Ectodermal cell (in vitro differentiated cells): ENCODE measurements around the gene ENTREP3.
"Not testable (repeated sequence)": the region's sequence is repeated elsewhere in the genome, so short reads cannot be mapped to it uniquely, and the experiment has no call there.

ENCODE experiments used
- H3K27ac ChIP-seq: 2 replicates; pipeline ENCODE4 v1.7.0; 2013; ENCODE audit warnings: mild to moderate bottlenecking, low read depth, low read length; ENCODE audit not compliant: insufficient read depth, poor library complexity, severe bottlenecking
- H3K27me3 ChIP-seq: 2 replicates; pipeline ENCODE4 v1.7.0; 2013; ENCODE audit warnings: mild to moderate bottlenecking, low read length; ENCODE audit not compliant: insufficient read depth, control insufficient read depth, poor library complexity, severe bottlenecking
- H3K36me3 ChIP-seq: one replicate; pipeline ENCODE4 v1.7.0; 2013; ENCODE audit warnings: low read length; ENCODE audit not compliant: control insufficient read depth, insufficient read depth
- H3K4me1 ChIP-seq: one replicate; pipeline ENCODE4 v1.7.0; 2013; ENCODE audit warnings: low read length; ENCODE audit not compliant: control insufficient read depth, insufficient read depth
- H3K4me3 ChIP-seq: 2 replicates; pipeline ENCODE4 v1.7.0; 2013; ENCODE audit warnings: low read depth, low read length, control low read depth; ENCODE audit not compliant: insufficient read depth
- H3K9me3 ChIP-seq: 2 replicates; pipeline ENCODE4 v1.7.0; 2013; ENCODE audit warnings: mild to moderate bottlenecking, low read length, moderate library complexity; ENCODE audit not compliant: control insufficient read depth
- WGBS, 2 experiments: methylation state at CpG; one replicate each; pipeline ENCODE4 v1.1.7; 2013; ENCODE audit warnings: missing lambda C conversion rate in 2 of 2; 5-methylcytosine and 5-hydroxymethylcytosine counted together

ENTREP3 gene

DNA sequence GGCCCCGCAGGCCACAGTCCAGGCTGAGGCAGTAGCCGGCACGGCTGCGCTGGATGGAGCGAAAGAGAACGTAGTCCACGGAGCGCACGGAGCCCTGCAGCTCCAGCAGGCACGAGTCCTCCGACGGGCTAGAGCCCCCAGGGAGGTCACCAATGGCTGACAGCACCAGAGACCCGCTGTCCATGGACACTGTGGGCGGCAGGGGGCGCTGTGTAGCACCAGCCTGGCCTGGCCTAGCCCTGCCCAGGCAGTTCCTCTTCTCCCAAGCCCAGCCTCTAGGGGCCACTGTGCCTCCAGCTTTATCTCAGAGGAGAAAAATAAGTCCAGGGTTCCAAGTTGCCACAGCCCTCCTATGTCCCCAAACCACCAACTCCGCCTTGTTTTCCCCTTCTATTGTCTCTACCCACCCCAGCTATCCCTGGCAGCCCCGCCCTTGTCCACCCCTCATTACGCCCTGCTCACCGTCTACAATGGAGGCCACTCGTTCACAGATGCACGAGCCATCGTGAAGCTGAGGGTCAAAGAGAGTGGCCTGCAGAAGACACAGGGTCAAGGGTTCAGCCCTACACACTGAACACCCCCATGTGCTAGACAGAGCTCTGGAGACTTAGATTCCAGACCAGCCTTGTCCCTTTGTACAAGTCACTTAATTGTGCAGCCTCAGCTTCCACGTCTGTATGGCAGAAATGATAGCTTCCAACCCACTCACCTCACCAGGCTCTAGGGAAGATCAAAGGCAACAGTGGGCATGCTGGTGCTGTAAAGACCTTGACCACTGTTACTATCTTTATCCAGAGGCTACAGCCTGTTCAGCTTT lies 4.4 kb downstream of the ENTREP3 start:
- 24 to 25% methylated on average over 23 of the region's 23 CpGs for WGBS, 2 experiments
- H3K27ac ChIP-seq = no peak overlapping the region
- H3K4me3 ChIP-seq = peak overlapping the region; percentile 32
- H3K36me3 ChIP-seq = peaks cover 14% of the 10 kb centered on the region
- peaks cover 20% of the 10 kb centered on the region for H3K4me1 ChIP-seq
- no peaks in the 10 kb centered on the region for H3K27me3 ChIP-seq
- H3K9me3 ChIP-seq = no peaks in the 10 kb centered on the region

DNA sequence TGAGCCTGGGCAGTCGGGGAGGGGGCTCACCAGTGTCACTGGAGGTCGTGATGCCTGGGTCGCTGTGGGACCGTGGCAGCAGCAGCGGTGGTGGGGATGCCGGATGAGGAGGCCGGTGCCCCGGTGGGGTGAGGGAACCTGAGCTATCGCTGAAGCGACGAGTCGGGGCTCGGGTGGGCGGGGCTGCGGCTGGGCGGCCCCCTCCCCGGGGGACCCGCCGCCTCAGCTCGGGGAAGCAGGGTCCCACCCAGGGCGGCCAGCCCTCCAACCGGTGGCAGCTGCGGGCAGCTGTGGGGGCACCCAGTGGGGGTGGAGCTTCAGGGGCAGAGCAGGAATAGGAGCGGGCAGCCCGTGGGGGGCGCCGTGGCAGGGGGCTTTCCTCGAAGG lies 5.0 kb downstream of the ENTREP3 start:
- H3K27me3 ChIP-seq = no peaks in the 10 kb centered on the region
- WGBS, 2 experiments = 58 to 59% methylated on average over 28 of the region's 28 CpGs
- peak overlapping the region; percentile 32 for H3K4me3 ChIP-seq
- no peaks in the 10 kb centered on the region for H3K9me3 ChIP-seq
- peaks cover 17% of the 10 kb centered on the region for H3K4me1 ChIP-seq
- H3K36me3 ChIP-seq = peaks cover 14% of the 10 kb centered on the region
- H3K27ac ChIP-seq = no peak overlapping the region

DNA sequence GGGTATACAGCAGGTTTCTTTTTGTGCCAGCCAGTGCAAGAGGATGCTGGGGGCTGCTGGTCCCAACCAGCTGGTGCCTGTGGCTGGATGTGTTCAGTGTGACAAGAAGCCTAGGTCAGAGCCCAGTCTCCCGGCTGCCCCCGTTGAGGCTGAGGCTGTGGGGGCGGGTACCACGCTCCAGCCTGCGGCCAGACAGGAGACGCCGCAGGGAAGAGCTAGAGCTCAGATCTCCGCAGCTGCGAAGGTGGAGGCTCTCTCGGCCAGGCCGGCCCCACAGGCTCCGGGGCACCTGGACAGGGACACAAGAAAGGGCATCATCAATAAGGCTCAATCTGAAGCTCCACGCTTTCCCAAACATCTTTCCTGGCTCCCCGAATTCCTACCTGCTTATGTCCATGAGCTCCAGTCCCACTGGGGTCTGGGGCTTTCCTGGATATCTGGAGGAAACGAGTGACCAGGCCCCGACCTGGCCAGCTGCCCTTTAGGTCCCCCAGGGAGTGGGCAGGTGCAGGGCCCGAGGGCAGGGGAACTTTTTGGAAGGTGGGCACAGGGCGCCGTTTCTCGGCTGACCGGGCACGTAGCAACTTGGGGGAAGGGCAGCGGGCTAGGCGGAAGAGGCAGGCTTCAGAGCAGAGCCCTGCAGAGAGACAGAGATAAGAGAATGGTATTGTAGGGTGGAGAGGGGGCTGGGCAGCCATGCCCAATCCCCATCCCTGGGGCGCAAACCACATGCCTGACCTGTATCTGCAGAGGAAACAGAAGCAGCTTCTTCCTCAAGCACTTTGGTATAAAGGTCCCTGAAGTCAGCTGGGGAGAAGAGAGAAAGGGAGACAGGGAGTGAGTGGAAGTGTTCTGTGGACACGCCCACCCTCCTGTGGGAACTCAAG lies 7.4 kb downstream of the ENTREP3 start:
- H3K27me3 ChIP-seq = no peaks in the 10 kb centered on the region
- H3K36me3 ChIP-seq = peaks cover 14% of the 10 kb centered on the region
- H3K27ac ChIP-seq = no peak overlapping the region
- H3K9me3 ChIP-seq = no peaks in the 10 kb centered on the region
- WGBS, 2 experiments = 95 to 96% methylated on average over 26 of the region's 26 CpGs
- no peaks in the 10 kb centered on the region for H3K4me1 ChIP-seq
- no peak overlapping the region for H3K4me3 ChIP-seq

DNA sequence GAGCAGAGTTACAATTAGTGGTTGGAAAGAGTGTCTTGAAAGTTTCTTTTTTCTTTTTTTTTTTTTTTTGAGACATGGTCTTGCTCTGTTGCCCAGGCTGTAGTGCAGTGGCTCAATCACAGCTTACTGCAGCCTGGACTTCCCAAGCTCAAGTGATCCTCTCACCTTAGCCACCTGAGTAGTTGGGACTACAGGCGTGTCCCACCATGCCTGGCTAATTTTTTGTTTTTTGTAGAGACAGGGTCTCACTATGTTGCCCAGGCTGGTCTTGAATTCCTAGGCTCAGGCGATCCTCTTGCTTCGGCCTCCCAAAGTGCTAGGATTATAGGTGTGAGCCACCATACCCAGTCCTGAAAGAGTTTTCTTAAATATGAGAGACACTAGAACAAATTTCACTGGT lies 8.5 kb downstream of the ENTREP3 start:
- not testable (repeated sequence) for H3K9me3 ChIP-seq, H3K4me1 ChIP-seq, H3K4me3 ChIP-seq, H3K27ac ChIP-seq, H3K27me3 ChIP-seq
- 90 to 98% methylated on average over 3 of the region's 3 CpGs for WGBS, 2 experiments
- peaks cover 14% of the 10 kb centered on the region for H3K36me3 ChIP-seq

DNA sequence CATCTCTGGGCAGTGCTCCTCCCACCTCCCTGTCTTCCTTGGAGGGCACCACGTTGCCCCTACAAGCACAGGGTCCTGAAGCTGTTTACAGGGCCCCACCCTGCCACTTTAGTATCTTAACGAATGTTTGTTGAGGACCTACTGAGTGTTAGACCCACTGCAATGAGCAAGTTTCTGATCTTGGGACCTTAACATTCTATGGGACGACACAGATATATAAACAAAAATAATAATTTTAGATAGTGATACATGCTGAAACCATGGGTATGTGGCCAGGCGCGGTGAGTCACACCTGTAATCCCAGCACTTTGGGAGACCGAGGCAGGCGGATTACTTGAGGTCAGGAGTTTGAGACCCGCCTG lies 10.1 kb downstream of the ENTREP3 start:
- Histone ChIP-seq H3K36me3 (peaks cover 14% of the 10 kb centered on the region), H3K27me3 (no peaks in the 10 kb centered on the region), H3K9me3 (no peaks in the 10 kb centered on the region), H3K4me1 (no peaks in the 10 kb centered on the region), H3K4me3 (peak overlapping the region; percentile 38), H3K27ac (peak overlapping the region; percentile 90)
- 63 to 66% methylated on average over 7 to 8 of the region's 8 CpGs for WGBS, 2 experiments

DNA sequence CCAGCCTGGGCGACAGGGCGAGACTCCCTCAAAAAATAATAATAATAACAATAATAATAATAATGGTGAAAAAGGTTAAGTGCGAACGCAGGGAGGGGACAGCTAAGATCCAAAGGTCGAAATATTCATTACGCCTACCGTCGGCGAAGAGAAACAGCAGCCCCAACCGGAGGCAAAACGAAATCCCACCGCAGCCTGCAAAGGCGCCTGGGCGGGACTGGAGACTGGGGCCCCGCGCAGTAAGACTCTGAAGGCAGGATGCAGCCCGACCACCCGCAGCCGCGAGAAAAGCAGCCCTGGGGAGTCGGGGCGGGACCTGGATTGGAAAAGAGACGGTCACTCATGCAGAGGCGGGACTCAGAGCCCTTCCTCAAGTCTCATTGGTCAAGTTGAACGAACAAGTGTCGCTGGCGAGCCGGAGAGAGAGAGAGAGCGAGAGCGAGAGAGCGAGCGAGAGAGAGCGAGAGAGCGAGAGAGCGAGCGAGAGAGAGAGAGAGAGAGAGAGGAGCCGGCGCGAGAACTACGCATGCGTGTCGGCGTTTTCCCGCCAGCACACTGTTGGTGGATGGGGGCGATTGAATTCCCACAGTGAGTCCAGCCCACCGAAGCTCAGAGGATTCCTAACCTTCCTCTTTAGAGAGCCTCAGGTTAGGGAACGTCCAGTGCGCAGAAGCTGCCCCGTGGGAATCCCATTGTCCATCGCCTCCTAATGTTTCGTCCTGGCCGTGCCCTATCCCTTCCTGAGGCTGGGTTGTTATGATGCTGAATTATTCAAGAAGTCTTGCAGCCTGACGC lies 10.7 kb downstream of the ENTREP3 start:
- peak overlapping the region; percentile 38 for H3K4me3 ChIP-seq
- no peaks in the 10 kb centered on the region for H3K27me3 ChIP-seq
- WGBS, 2 experiments = 0 to 1% methylated on average over 51 of the region's 53 CpGs
- H3K4me1 ChIP-seq = no peaks in the 10 kb centered on the region
- H3K36me3 ChIP-seq = peaks cover 14% of the 10 kb centered on the region
- peak overlapping the region; percentile 90 for H3K27ac ChIP-seq
- no peaks in the 10 kb centered on the region for H3K9me3 ChIP-seq

DNA sequence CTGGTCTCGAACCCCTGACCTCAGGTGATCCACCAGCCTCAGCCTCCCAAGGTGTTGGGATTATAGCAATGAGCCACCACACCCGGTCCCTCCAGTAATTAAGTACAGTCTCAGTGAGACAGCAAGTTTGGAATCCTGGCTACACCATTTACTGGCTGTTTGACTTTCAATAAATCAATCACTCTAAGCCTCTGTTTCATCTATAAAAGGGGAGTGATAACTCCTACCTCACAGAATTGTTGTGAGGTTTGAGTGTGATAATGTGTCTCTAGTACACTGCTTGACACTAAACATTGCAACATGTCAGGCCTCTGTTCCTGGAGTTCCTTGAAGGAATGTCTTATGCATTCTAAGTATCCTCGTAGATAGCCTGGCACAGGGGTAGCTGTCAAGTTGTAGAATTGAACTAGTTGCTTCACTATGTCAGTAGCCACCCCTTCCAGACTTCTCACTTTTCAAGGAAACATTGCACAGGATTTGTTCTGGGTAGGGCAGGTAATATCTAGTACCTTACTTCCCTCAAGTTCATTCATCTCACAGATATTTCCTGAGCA lies 12.4 kb downstream of the ENTREP3 start:
- H3K36me3 ChIP-seq = peaks cover 8% of the 10 kb centered on the region
- no peaks in the 10 kb centered on the region for H3K9me3 ChIP-seq
- WGBS, 2 experiments = 83 to 93% methylated on average over 3 of the region's 3 CpGs
- no peaks in the 10 kb centered on the region for H3K27me3 ChIP-seq
- no peak overlapping the region for H3K4me3 ChIP-seq
- no peak overlapping the region for H3K27ac ChIP-seq
- no peaks in the 10 kb centered on the region for H3K4me1 ChIP-seq

DNA sequence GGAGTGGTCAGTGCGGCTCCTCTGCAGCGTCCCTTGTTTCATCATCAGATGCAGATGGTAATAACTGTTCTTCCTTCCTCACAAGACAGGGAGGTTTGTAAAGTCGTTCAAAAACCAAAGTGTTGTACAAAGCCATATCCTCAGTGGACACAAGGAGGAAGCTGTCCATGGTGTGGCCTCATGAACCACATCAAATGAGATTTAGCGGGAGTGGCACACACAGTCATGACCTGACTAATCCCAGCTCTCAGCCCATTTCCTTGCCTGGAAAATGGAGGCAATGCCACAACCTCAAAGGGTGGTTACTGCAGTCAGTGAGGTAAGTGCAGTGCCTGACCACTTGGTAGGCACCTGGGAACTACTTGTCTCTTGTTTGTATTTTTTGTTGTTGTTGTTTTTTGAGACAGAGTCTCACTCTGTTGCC lies 13.4 kb downstream of the ENTREP3 start:
- H3K4me3 ChIP-seq = no peak overlapping the region
- WGBS, 2 experiments = 91 to 96% methylated on average over 4 of the region's 4 CpGs
- H3K27me3 ChIP-seq = no peaks in the 10 kb centered on the region
- H3K9me3 ChIP-seq = no peaks in the 10 kb centered on the region
- no peaks in the 10 kb centered on the region for H3K4me1 ChIP-seq
- peaks cover 5% of the 10 kb centered on the region for H3K36me3 ChIP-seq
- H3K27ac ChIP-seq = no peak overlapping the region

DNA sequence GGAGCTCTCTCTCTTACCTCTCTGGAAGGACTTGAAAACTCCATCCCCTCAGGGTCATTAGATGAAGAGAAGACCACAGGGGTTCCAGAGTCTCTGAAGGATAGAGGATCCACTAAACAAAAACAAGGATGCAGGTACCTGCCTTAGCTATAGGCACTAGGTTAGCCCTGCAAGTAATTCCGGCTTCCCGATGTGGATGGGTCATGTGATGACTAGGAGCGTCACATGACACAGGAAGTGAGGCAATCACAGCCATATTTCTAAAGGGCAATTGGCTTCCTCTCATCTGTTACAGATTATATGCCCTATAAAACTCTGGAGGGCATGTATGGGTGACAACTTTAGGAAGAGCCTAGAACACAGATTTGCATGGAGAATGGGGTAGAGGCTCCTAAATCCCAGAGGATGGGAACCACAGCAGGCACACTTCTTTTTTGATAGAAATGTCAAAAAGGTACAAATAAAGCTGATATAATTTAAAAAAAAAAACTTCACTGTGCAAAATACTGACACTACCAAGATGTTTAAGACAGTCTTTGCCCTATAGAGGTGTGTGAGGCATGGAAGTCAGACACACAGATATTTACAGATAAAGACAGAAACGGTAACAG lies 14.1 kb downstream of the ENTREP3 start:
- WGBS, 2 experiments = 23 to 24% methylated on average over 4 of the region's 4 CpGs

More for the DNA sequence above, 14.1 kb downstream of the ENTREP3 start:
- Histone ChIP-seq H3K9me3 (no peaks in the 10 kb centered on the region), H3K36me3 (peaks cover 5% of the 10 kb centered on the region), H3K4me3 (peak overlapping the region; percentile 39), H3K4me1 (no peaks in the 10 kb centered on the region), H3K27ac (no peak overlapping the region), H3K27me3 (no peaks in the 10 kb centered on the region)
